ENCODE measurements around the gene TMBIM4. TPM values are rescaled to one million over a fixed set of nuclear protein-coding genes. Genes with fewer than 3 reads are reported as not detected.

Gene TMBIM4
- polyA plus RNA-seq, 1 of the 3 experiments (the other 2 are of a cell fraction) = 68.5 TPM

DNA sequence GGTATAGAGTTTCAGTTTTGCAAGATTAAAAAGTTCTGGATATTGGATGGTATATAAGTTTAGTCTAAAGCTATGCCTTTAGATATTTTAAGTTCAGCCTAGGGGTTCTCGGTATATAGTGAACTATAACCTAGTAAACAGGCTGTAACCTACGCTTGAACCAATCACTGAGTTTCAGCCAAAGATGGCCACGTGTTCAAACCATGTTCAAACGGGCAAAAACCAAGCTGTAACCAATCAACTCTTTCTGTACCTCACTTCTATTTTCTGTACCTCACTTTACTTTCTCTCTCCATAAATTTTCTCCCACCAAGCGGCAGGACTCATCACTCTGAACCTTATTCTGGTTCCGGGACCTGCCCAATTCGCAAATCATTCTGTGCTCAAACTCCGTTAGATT lies 1.4 kb downstream of the TMBIM4 start:
- Histone ChIP-seq H3K4me3 (ENCODE audit: low read depth in 2 of 2, low read length in 1 of 2) (peak overlapping the region; percentile 66 to 69), H3K9me2 (no peaks in the 10 kb centered on the region), H3K79me2 (ENCODE audit: insufficient read depth) (peaks cover 54% of the 10 kb centered on the region), H3K9ac (peak overlapping the region; percentile 96; the same call in 1 of the 2 replicates), H3K36me3 (replicated peaks in 1 of 2; ENCODE audit: control insufficient read depth in 1 of 2, insufficient read depth in 2 of 2, low read length in 1 of 2) (peaks cover 0 to 25% of the 10 kb centered on the region in 2 experiments), H3K27me3 (ENCODE audit: insufficient read depth) (no peaks in the 10 kb centered on the region), H3K4me1 (ENCODE audit: control insufficient read depth in 1 of 2, insufficient read depth in 2 of 2, low read depth in 1 of 2, low read length in 1 of 2) (peaks cover 4 to 6% of the 10 kb centered on the region in 2 experiments; a peak in 3 of 4 replicates), H4K20me1 (ENCODE audit: insufficient read depth) (no peaks in the 10 kb centered on the region), H2AFZ (ENCODE audit: low read depth) (no peak overlapping the region), H3K9me3 (no peaks in the 10 kb centered on the region), H3K27ac (ENCODE audit: low read depth in 2 of 2, low read length in 1 of 2) (peak overlapping the region; percentile 98 to 99), H3F3A (replicated peaks; ENCODE audit: insufficient read depth) (peaks cover 20% of the 10 kb centered on the region), H3K4me2 (peak overlapping the region; percentile 77)
- 91% methylated on average over 8 of the region's 8 CpGs for WGBS (ENCODE audit: low lambda C conversion rate)
- no peak for DNase-seq
- ChIA-PET POLR2A (interaction anchor here (1.2 to 2.0 kb wide), 2 partner anchors 38 to 134 kb away, joined by 9 to 21 read pairs; partner anchors contain the start of genes HELB and LLPH), CTCF (interaction anchor here (1.0 to 2.3 kb wide), 7 partner anchors 20 to 101 kb away, joined by 5 to 19 read pairs (median 5); partner anchors contain the start of gene IRAK3)
- TF ChIP-seq TAF1 (IDR thresholded peaks at IDR 0.05; ENCODE audit: borderline replicate concordance, low read depth, low read length) (no peak), RAD21 (IDR thresholded peaks at IDR 0.05; ENCODE audit: low read length) (no peak), TEAD4 (IDR thresholded peaks at IDR 0.05; ENCODE audit: borderline replicate concordance, insufficient read depth) (no peak), RXRA (IDR thresholded peaks at IDR 0.05; ENCODE audit: borderline replicate concordance, low read depth) (no peak), NFIC (IDR thresholded peaks at IDR 0.05; ENCODE audit: borderline replicate concordance) (no peak), EZH2phosphoT487 (IDR thresholded peaks at IDR 0.05; ENCODE audit: borderline replicate concordance, low read depth) (no peak), SMC3 (IDR thresholded peaks at IDR 0.05; ENCODE audit: low read depth, low read length) (no peak), TCF12 (IDR thresholded peaks at IDR 0.05) (no peak), SIN3A (IDR thresholded peaks at IDR 0.05; ENCODE audit: borderline replicate concordance, low read depth, low read length) (no peak), FOXJ3 (CRISPR knock-in tag; IDR thresholded peaks at IDR 0.05) (no peak), POLR2AphosphoS5 (IDR thresholded peaks at IDR 0.05; ENCODE audit: low read depth, low read length) (no peak), GABPA (IDR thresholded peaks at IDR 0.05; ENCODE audit: low read depth) (no peak), FOSL2 (IDR thresholded peaks at IDR 0.05; ENCODE audit: borderline replicate concordance, low read depth) (no peak), MXI1 (IDR thresholded peaks at IDR 0.05; ENCODE audit: low read depth, low read length) (no peak)
- TF ChIP-seq, protein P1, sequence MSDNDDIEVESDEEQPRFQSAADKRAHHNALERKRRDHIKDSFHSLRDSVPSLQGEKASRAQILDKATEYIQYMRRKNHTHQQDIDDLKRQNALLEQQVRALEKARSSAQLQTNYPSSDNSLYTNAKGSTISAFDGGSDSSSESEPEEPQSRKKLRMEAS (IDR thresholded peaks at IDR 0.05; ENCODE audit: low read depth) = no peak
- TF ChIP-seq, protein P2, sequence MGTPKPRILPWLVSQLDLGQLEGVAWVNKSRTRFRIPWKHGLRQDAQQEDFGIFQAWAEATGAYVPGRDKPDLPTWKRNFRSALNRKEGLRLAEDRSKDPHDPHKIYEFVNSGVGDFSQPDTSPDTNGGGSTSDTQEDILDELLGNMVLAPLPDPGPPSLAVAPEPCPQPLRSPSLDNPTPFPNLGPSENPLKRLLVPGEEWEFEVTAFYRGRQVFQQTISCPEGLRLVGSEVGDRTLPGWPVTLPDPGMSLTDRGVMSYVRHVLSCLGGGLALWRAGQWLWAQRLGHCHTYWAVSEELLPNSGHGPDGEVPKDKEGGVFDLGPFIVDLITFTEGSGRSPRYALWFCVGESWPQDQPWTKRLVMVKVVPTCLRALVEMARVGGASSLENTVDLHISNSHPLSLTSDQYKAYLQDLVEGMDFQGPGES (IDR thresholded peaks at IDR 0.05; ENCODE audit: low read depth, low read length) = no peak
- TF ChIP-seq, protein P3, sequence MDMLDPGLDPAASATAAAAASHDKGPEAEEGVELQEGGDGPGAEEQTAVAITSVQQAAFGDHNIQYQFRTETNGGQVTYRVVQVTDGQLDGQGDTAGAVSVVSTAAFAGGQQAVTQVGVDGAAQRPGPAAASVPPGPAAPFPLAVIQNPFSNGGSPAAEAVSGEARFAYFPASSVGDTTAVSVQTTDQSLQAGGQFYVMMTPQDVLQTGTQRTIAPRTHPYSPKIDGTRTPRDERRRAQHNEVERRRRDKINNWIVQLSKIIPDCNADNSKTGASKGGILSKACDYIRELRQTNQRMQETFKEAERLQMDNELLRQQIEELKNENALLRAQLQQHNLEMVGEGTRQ (IDR thresholded peaks at IDR 0.05; ENCODE audit: borderline replicate concordance, low read depth, low read length) = no peak
- TF ChIP-seq, protein P4, sequence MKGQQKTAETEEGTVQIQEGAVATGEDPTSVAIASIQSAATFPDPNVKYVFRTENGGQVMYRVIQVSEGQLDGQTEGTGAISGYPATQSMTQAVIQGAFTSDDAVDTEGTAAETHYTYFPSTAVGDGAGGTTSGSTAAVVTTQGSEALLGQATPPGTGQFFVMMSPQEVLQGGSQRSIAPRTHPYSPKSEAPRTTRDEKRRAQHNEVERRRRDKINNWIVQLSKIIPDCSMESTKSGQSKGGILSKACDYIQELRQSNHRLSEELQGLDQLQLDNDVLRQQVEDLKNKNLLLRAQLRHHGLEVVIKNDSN (IDR thresholded peaks at IDR 0.05; ENCODE audit: borderline replicate concordance, low read depth) = no peak
